CD14-positive monocyte (primary cell): Measurements from ENCODE around the gene DAGLA. TPM values are rescaled to one million over a fixed set of nuclear protein-coding genes. Genes with fewer than 3 reads are reported as not detected.

Source experiments
- DNase-seq, 3 donors: peaks; one replicate each; pipeline ENCODE4 v3.0.0-alpha.2; 2011 to 2022
- H2AFZ ChIP-seq: 2 replicates; pipeline ENCODE4 v1.6.0; 2012; ENCODE audit warnings: mild to moderate bottlenecking, low read depth, low read length, inconsistent platforms; ENCODE audit not compliant: insufficient read depth, poor library complexity, severe bottlenecking
- H3K27ac ChIP-seq, 2 donors: 1 replicate in 1 of 2; 2 replicates in 1 of 2; pipeline ENCODE4 v1.5.1; 2012 to 2013; ENCODE audit warnings: low read length in 2 of 2, control low read depth in 1 of 2, inconsistent platforms in 1 of 2, low read depth in 1 of 2, mild to moderate bottlenecking in 1 of 2
- H3K27me3 ChIP-seq, 2 donors: one replicate each; pipeline versions ENCODE4 v1.6.0 to v1.6.1; 2011 to 2013; ENCODE audit warnings: low read length in 2 of 2; ENCODE audit not compliant: control insufficient read depth in 2 of 2, insufficient read depth in 2 of 2
- H3K36me3 ChIP-seq, 2 donors: replicated peaks in 1 of 2; 1 replicate in 1 of 2; 2 replicates in 1 of 2; pipeline versions ENCODE4 v1.5.1 to v1.6.1; 2012 to 2013; ENCODE audit warnings: low read length in 2 of 2, control low read depth in 1 of 2, inconsistent platforms in 1 of 2, mild to moderate bottlenecking in 1 of 2; ENCODE audit not compliant: insufficient read depth in 2 of 2, control insufficient read depth in 1 of 2
- H3K4me1 ChIP-seq, 2 donors: 1 replicate in 1 of 2; 2 replicates in 1 of 2; pipeline versions ENCODE4 v1.5.1 to v1.6.1; 2012 to 2013; ENCODE audit warnings: low read length in 2 of 2, control low read depth in 1 of 2, inconsistent platforms in 1 of 2, mild to moderate bottlenecking in 1 of 2, moderate library complexity in 1 of 2; ENCODE audit not compliant: insufficient read depth in 2 of 2, control insufficient read depth in 1 of 2
- H3K4me2 ChIP-seq: replicated peaks from 2 replicates; pipeline ENCODE3; 2012; ENCODE audit warnings: low read length, moderate library complexity, mild to moderate bottlenecking; ENCODE audit not compliant: poor library complexity, severe bottlenecking; ENCODE audit errors: extremely low read depth
- H3K4me3 ChIP-seq, 3 experiments: fragments of 200-600 bp in 1 of 3; sonication (generic) in 1 of 3; replicated peaks in 1 of 3; 1 replicate in 2 of 3; 2 replicates in 1 of 3; pipeline ENCODE4 v1.5.1; 2011 to 2013; ENCODE audit warnings: low read length in 3 of 3, mild to moderate bottlenecking in 3 of 3, control low read depth in 2 of 3, low read depth in 2 of 3, inconsistent platforms in 1 of 3, moderate library complexity in 1 of 3
- H3K79me2 ChIP-seq: 2 replicates; pipeline ENCODE4 v1.6.0; 2012; ENCODE audit warnings: mild to moderate bottlenecking, control low read depth, inconsistent platforms, low read length, moderate library complexity; ENCODE audit not compliant: insufficient read depth
- H3K9ac ChIP-seq: 2 replicates; pipeline ENCODE4 v1.6.0; 2017; ENCODE audit warnings: low read length, mild to moderate bottlenecking; ENCODE audit not compliant: insufficient read depth, poor library complexity, severe bottlenecking
- H3K9me3 ChIP-seq, 2 donors: replicated peaks in 1 of 2; 1 replicate in 1 of 2; 2 replicates in 1 of 2; pipeline versions ENCODE4 v1.5.1 to v1.6.1; 2012 to 2013; ENCODE audit warnings: low read length in 2 of 2, control low read depth in 1 of 2; ENCODE audit not compliant: control insufficient read depth in 1 of 2, insufficient read depth in 1 of 2
- H4K20me1 ChIP-seq: 2 replicates; pipeline ENCODE4 v1.6.0; 2012; ENCODE audit warnings: mild to moderate bottlenecking, low read length, control low read depth, moderate library complexity; ENCODE audit not compliant: insufficient read depth
- H3K27ac Mint-ChIP-seq, 7 donors: one replicate each; pipeline ENCODE4 v1.8.0; 2020; ENCODE audit warnings: mild to moderate bottlenecking in 7 of 7, mixed read lengths in 7 of 7, moderate library complexity in 6 of 7, inconsistent platforms in 2 of 7
- H3K27me3 Mint-ChIP-seq, 3 donors: one replicate each; pipeline ENCODE4 v1.8.0; 2021 to 2022; ENCODE audit warnings: low read depth in 3 of 3, mild to moderate bottlenecking in 3 of 3, mixed read lengths in 3 of 3, moderate library complexity in 3 of 3, inconsistent platforms in 1 of 3
- H3K36me3 Mint-ChIP-seq, 2 donors: one replicate each; pipeline ENCODE4 v1.8.0; 2020; ENCODE audit warnings: mixed read lengths in 2 of 2, inconsistent platforms in 1 of 2, mild to moderate bottlenecking in 1 of 2
- H3K4me1 Mint-ChIP-seq: one replicate; pipeline ENCODE4 v1.8.0; 2020; ENCODE audit warnings: mild to moderate bottlenecking, mixed read lengths
- H3K4me3 Mint-ChIP-seq, 2 donors: one replicate each; pipeline ENCODE4 v1.8.0; 2020; ENCODE audit warnings: mild to moderate bottlenecking in 2 of 2, mixed read lengths in 2 of 2, moderate library complexity in 1 of 2
- H3K9me3 Mint-ChIP-seq, 7 donors: one replicate each; pipeline ENCODE4 v1.8.0; 2020 to 2022; ENCODE audit warnings: mixed read lengths in 7 of 7, mild to moderate bottlenecking in 6 of 7, moderate library complexity in 6 of 7, inconsistent platforms in 2 of 7
- CTCF ChIP-seq: fragments of 200-600 bp; IDR thresholded peaks from one replicate; pipeline ENCODE4 v1.8.0; 2022; ENCODE audit warnings: antibody characterized with exemption, mild to moderate bottlenecking
- WGBS: methylation state at CpG from one replicate; pipeline ENCODE4 v1.1.5; 2013; ENCODE audit warnings: missing lambda C conversion rate; ENCODE audit not compliant: insufficient coverage; 5-methylcytosine and 5-hydroxymethylcytosine counted together
- intact Hi-C, 2 donors: fragments of 100-400 bp; cut with micrococcal nuclease; formaldehyde crosslinking; loops; one replicate each; pipeline versions ENCODE4 v1.15.0 to v1.15.1; 2023
- polyA plus RNA-seq, 3 donors: library from polyadenylated mRNA; depleted of rRNA in 1 of 3; unstranded in 2 of 3; stranded (reverse) in 1 of 3; fragments of 300-500 nt in 2 of 3; fragments of >200 nt in 1 of 3; fragmentation: Illumina TruSeq in 2 of 3; gene quantifications; 1 replicate in 2 of 3; 2 replicates in 1 of 3; pipeline ENCODE4 v1.2.3, GENCODE V29; 2012 to 2021

The DAGLA gene
- polyA plus RNA-seq, 3 donors, result 0.16 to 6.7 (median 0.73) TPM

- intact Hi-C loops, result no loop called here
- Mint-ChIP-seq H3K36me3 (peaks cover 7 to 14% of the 10 kb centered on the region in 2 donors), H3K27ac (no peak overlapping the region), H3K4me1 (peaks cover 18% of the 10 kb centered on the region), H3K9me3 (peaks cover 0 to 7% (median 0%) of the 10 kb centered on the region in 7 donors), H3K27me3 (peaks cover 2 to 8% (median 8%) of the 10 kb centered on the region in 3 donors), H3K4me3 (no peak overlapping the region)
- Histone ChIP-seq H3K4me1 (peaks cover 50 to 73% of the 10 kb centered on the region in 2 donors), H3K27me3 (peaks cover 0 to 32% of the 10 kb centered on the region in 2 donors), H2AFZ (no peak overlapping the region), H4K20me1 (peaks cover 39% of the 10 kb centered on the region), H3K4me3 (no peak overlapping the region), H3K27ac (no peak overlapping the region), H3K4me2 (no peak overlapping the region), H3K79me2 (peaks cover 36% of the 10 kb centered on the region), H3K9ac (no peak overlapping the region), H3K36me3 (no peaks in the 10 kb centered on the region), H3K9me3 (no peaks in the 10 kb centered on the region)
- TF ChIP-seq CTCF, result no peak
- 96% methylated on average over 10 of the region's 11 CpGs for WGBS
- DNase-seq, result no peak
Measured at GRCh38 chr11:61682906-61683675, 2.9 kb downstream of the DAGLA start.

GRCh38 chr11:61683961-61684869 is 4.0 kb downstream of the DAGLA start:
- Mint-ChIP-seq H3K4me3 (no peak overlapping the region), H3K27ac (no peak overlapping the region), H3K36me3 (peaks cover 7 to 14% of the 10 kb centered on the region in 2 donors), H3K4me1 (peaks cover 24% of the 10 kb centered on the region), H3K27me3 (peaks cover 2 to 8% (median 8%) of the 10 kb centered on the region in 3 donors), H3K9me3 (peaks cover 0 to 7% (median 0%) of the 10 kb centered on the region in 7 donors)
- peak overlapping the region; percentile 51 for H3K4me2 ChIP-seq
- H3K36me3 ChIP-seq, result no peaks in the 10 kb centered on the region
- H2AFZ ChIP-seq, result no peak overlapping the region
- H3K9ac ChIP-seq, result peak overlapping the region; percentile 6
- TF ChIP-seq CTCF, result no peak
- H3K27ac ChIP-seq, result no peak overlapping the region
- DNase-seq, result peak in 1 of 3 donors; percentile 43
- H3K9me3 ChIP-seq, result no peaks in the 10 kb centered on the region
- H3K4me3 ChIP-seq, result peak overlapping the region in 1 of 3 experiments; percentile 40
- intact Hi-C loops, result no loop called here
- WGBS, result 3% methylated on average over 23 of the region's 27 CpGs
- H3K4me1 ChIP-seq, result peaks cover 58 to 79% of the 10 kb centered on the region in 2 donors
- peaks cover 39% of the 10 kb centered on the region for H4K20me1 ChIP-seq
- H3K27me3 ChIP-seq, result peaks cover 0 to 32% of the 10 kb centered on the region in 2 donors
- peaks cover 36% of the 10 kb centered on the region for H3K79me2 ChIP-seq
